PFSK-1 (cell line): ENCODE data around the gene CLTA.

Experiments
- FOXP2 ChIP-seq: optimal IDR thresholded peaks from 2 replicates; pipeline ENCODE3; 2011; ENCODE audit warnings: borderline replicate concordance, control low read depth, inconsistent platforms; ENCODE audit not compliant: insufficient read depth; ENCODE audit errors: extremely low read length, extremely low read depth
- POLR2AphosphoS5 ChIP-seq: IDR thresholded peaks from 2 replicates; pipeline ENCODE4 v1.6.1; 2012; ENCODE audit warnings: low read depth, mild to moderate bottlenecking, control low read depth, low read length, moderate library complexity
- SIN3A ChIP-seq: IDR thresholded peaks from 2 replicates; pipeline ENCODE4 v1.6.1; 2012; ENCODE audit warnings: mild to moderate bottlenecking, low read length, moderate library complexity, borderline replicate concordance; ENCODE audit not compliant: insufficient read depth
- TAF1 ChIP-seq: IDR thresholded peaks from 2 replicates; pipeline ENCODE4 v1.6.1; 2012; ENCODE audit warnings: low read length, control low read depth, borderline replicate concordance; ENCODE audit not compliant: insufficient read depth
- TF ChIP-seq, protein P1 (sequence below), 2 experiments: IDR thresholded peaks; 2 replicates each; pipeline versions ENCODE4 v1.6.1 to v1.8.0; 2011 to 2012; ENCODE audit warnings: low read depth in 2 of 2, low read length in 2 of 2, control low read depth in 1 of 2, inconsistent platforms in 1 of 2, mild to moderate bottlenecking in 1 of 2, moderate library complexity in 1 of 2; ENCODE audit not compliant: insufficient read depth in 1 of 2

The CLTA gene

DNA sequence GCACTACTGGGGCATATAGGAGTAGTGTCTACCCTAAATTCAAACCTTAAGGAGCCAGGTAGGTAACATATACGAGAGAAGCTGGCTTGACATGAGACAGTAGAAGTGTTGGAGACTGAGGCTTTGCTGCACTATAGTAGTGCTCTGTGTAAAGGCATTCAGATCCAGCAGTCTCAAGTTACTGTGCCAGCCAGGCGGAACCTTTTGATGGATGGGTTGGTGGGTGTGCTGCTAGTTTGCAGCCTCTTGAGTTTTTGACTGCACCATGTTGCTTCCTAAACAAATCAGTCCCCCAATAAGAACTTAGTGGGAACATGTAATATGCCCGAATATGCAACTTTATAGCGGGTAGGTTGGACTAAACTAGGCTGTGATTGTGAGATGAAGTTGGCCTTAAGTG is 1.5 kb downstream of the CLTA start:
- TF ChIP-seq SIN3A (no peak), FOXP2 (no peak), TAF1 (no peak), POLR2AphosphoS5 (no peak)
- TF ChIP-seq, protein P1, sequence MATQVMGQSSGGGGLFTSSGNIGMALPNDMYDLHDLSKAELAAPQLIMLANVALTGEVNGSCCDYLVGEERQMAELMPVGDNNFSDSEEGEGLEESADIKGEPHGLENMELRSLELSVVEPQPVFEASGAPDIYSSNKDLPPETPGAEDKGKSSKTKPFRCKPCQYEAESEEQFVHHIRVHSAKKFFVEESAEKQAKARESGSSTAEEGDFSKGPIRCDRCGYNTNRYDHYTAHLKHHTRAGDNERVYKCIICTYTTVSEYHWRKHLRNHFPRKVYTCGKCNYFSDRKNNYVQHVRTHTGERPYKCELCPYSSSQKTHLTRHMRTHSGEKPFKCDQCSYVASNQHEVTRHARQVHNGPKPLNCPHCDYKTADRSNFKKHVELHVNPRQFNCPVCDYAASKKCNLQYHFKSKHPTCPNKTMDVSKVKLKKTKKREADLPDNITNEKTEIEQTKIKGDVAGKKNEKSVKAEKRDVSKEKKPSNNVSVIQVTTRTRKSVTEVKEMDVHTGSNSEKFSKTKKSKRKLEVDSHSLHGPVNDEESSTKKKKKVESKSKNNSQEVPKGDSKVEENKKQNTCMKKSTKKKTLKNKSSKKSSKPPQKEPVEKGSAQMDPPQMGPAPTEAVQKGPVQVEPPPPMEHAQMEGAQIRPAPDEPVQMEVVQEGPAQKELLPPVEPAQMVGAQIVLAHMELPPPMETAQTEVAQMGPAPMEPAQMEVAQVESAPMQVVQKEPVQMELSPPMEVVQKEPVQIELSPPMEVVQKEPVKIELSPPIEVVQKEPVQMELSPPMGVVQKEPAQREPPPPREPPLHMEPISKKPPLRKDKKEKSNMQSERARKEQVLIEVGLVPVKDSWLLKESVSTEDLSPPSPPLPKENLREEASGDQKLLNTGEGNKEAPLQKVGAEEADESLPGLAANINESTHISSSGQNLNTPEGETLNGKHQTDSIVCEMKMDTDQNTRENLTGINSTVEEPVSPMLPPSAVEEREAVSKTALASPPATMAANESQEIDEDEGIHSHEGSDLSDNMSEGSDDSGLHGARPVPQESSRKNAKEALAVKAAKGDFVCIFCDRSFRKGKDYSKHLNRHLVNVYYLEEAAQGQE (IDR thresholded peaks at IDR 0.05; ENCODE audit: insufficient read depth in 1 of 2, low read depth in 2 of 2, low read length in 2 of 2): no peak

DNA sequence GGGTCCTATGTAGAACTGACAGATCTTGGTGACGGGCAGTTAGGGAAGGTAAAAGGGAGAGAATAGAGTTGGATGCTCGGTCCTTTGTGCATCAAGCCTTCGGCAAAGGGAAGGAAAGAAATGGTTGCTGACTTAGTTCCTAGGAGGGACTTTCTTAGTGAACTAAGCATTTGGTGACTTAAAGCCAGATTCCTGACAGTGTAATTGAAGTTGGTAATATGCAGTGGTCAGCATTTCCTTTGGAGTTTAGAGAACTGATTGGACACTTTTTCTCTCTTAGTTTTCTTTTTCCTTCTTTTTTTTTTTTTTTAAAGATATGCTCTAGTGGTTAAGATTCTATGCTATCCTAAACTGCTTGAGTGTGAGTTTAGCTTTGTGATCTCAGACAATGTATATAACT is 2.3 kb downstream of the CLTA start:
- TF ChIP-seq, protein P1 (IDR thresholded peaks at IDR 0.05; ENCODE audit: insufficient read depth in 1 of 2, low read depth in 2 of 2, low read length in 2 of 2): no peak
- TF ChIP-seq FOXP2 (no peak), TAF1 (no peak), SIN3A (no peak), POLR2AphosphoS5 (no peak)

DNA sequence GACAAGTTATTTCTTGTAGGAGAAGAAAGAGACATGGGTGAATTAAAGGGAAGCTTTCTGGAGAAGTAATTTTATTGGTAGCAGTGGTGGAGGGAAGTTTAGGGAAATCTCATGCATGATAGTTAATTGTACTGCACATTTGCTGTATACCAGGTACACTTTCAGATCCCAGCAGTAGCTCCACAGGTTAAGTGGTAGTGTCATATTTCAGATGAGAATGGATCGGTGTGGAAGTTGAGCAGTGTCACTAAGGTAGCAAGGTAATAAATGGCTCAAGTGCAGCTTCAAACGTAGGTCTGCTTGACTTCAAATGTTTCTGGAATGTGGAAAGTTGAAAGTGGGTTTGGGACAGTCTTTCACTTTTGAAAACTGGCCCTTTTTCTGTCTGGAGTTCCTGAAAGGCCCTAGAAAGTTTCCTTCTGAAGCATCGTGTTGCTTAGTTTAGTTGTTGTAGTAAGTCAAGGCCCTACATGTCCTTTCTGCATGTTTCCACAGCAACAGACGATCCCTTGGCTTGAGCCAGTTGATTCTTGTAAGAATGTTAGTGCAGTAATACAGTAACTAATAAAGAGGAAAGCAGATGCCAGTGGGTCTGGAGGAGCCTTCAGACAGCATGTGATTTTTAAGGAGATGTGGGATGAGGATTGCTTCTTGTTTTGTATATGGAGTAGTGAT is 3.7 kb downstream of the CLTA start:
- TF ChIP-seq TAF1 (no peak), FOXP2 (no peak), SIN3A (no peak), POLR2AphosphoS5 (no peak)
- TF ChIP-seq, protein P1 (IDR thresholded peaks at IDR 0.05; ENCODE audit: insufficient read depth in 1 of 2, low read depth in 2 of 2, low read length in 2 of 2): no peak

DNA sequence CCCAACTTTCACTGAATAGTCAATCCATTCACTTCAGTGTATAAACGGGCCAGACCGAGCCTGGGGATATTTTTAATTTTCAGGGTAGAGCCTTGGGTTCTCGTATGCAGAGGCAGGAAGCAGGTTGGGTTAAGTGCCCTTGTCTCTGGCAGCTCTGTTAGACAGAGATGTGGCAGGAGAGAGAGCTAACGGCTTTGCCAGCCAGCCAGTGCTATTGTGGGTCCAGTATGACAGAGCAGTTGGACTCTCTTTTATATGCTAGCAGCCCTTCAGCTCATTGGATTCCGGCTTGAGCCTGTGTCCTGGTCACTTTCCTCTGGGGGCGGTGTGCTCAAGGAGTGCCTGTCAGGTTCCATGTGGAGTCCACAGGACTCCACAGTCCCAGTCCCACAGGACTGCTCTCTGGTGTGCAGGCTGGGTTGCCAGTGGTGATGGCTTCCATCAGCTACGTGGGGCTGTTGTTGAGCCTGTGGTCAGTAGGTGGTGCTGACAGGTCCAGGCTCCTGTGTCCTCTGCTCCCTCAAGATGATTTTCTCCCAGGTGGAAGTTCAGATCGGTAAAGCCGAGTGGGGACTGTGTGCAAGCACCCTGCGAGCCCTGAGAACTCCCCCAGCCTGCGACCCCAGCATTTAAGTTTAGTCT is 14.3 kb downstream of the CLTA start:
- no peak for TF ChIP-seq FOXP2
- TF ChIP-seq TAF1: no peak

DNA sequence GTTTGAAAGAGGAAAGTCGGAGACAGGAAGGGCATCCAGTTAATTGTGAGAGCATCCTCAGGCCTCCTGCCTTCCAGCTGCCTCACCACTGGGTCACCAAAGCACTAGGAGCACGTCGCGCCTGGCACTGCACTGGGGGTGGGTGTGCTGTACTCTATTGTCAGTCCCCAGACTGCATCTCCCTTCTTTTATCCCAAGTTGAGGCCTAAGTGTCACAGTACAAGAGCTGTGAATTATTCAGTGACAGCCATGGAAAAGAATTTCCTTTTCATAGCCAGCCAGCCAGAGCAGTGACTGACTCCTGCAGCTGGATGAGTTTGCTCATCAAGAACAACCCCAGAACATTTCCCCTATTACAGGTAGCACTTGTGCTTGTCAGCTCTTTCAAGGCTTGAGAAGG is 16.3 kb downstream of the CLTA start:
- TF ChIP-seq, protein P1 (IDR thresholded peaks at IDR 0.05; ENCODE audit: insufficient read depth in 1 of 2, low read depth in 2 of 2, low read length in 2 of 2): no peak
